OCI-LY3 (cell line): ENCODE results near the gene NFIA.

Experiments
- H2AFZ ChIP-seq: fragments of 200-600, 300-600 bp; shearing (Covaris generic); 2 replicates; pipeline ENCODE4 v1.6.0; 2014; ENCODE audit warnings: antibody characterized with exemption, low read depth, low read length
- H3K27ac ChIP-seq: fragments of 200-600, 300-600 bp; sonication (generic); 2 replicates; pipeline ENCODE4 v1.5.1; 2014; ENCODE audit warnings: mild to moderate bottlenecking, low read length, moderate library complexity, mixed read lengths
- H3K27me3 ChIP-seq: fragments of 200-600, 300-600 bp; sonication (generic); 2 replicates; pipeline ENCODE4 v1.6.1; 2014; ENCODE audit warnings: low read depth, low read length, mixed read lengths
- H3K36me3 ChIP-seq: fragments of 200-600, 300-600 bp; sonication (generic); replicated peaks from 2 replicates; pipeline ENCODE3; 2014; ENCODE audit warnings: low read depth, low read length, mixed read lengths
- H3K4me1 ChIP-seq: fragments of 300-600, 200-600 bp; sonication (generic); 2 replicates; pipeline ENCODE4 v1.6.1; 2014; ENCODE audit warnings: low read length, mixed read lengths
- H3K4me2 ChIP-seq: fragments of 200-600, 300-600 bp; sonication (generic); 2 replicates; pipeline ENCODE4 v1.6.1; 2014; ENCODE audit warnings: low read length, mixed read lengths
- H3K4me3 ChIP-seq: fragments of 300-600, 200-600 bp; sonication (generic); 2 replicates; pipeline ENCODE4 v1.5.1; 2014; ENCODE audit warnings: antibody characterized with exemption, mild to moderate bottlenecking, low read length, moderate library complexity
- H3K79me2 ChIP-seq: fragments of 300-600, 200-600 bp; shearing (Covaris generic); 2 replicates; pipeline ENCODE4 v1.6.1; 2014; ENCODE audit warnings: mild to moderate bottlenecking, low read length, mixed read lengths
- H3K9ac ChIP-seq: fragments of 300-600, 200-600 bp; shearing (Covaris generic); 2 replicates; pipeline ENCODE4 v1.6.0; 2014; ENCODE audit warnings: mild to moderate bottlenecking, low read length, moderate library complexity
- H3K9me3 ChIP-seq: fragments of 200-600, 300-600 bp; shearing (Covaris generic); 2 replicates; pipeline ENCODE4 v1.6.1; 2014; ENCODE audit warnings: low read length, mixed read lengths; ENCODE audit not compliant: insufficient read depth
- H4K20me1 ChIP-seq: fragments of 200-600, 300-600 bp; sonication (generic); 2 replicates; pipeline ENCODE4 v1.6.1; 2016; ENCODE audit warnings: low read length, mixed read lengths; ENCODE audit not compliant: insufficient read depth
- EZH2phosphoT487 ChIP-seq: fragments of 200-600 bp; shearing (Covaris generic); IDR thresholded peaks from 2 replicates; pipeline ENCODE4 v1.6.1; 2018; ENCODE audit warnings: antibody characterized with exemption, mixed run types, low read depth
- TF ChIP-seq, protein P1 (sequence below): fragments of 200-600, 300-600 bp; sonication (generic); IDR thresholded peaks from 2 replicates; pipeline ENCODE4 v1.5.1; 2014; ENCODE audit warnings: antibody characterized with exemption, low read length, low read depth

NFIA gene

DNA sequence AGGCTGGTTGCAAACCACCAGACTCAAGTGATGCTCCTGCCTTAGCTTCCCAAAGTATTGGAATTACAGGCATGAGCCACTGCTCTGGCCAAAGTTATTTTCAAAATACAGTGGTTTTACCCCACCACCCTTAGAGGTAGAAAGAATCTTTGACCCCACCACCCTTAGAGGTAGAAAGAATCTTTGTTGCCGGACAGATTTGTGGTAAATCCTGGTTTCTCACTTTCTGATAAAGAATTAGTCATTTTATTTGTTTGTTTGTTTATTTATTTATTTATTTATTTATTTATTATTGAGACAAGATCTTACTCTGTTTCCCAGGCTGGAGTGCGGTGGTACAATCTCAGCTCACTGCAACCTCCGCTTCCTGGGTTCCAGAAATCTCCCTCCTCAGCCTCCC is 55.9 kb downstream of the NFIA start:
- H3K4me3 ChIP-seq: no peak overlapping the region
- H3K4me2 ChIP-seq: no peak overlapping the region
- H3K9ac ChIP-seq: no peak overlapping the region
- H3K4me1 ChIP-seq: no peaks in the 10 kb centered on the region
- no peaks in the 10 kb centered on the region for H3K27me3 ChIP-seq
- H3K36me3 ChIP-seq: no peaks in the 10 kb centered on the region
- TF ChIP-seq, protein P1, sequence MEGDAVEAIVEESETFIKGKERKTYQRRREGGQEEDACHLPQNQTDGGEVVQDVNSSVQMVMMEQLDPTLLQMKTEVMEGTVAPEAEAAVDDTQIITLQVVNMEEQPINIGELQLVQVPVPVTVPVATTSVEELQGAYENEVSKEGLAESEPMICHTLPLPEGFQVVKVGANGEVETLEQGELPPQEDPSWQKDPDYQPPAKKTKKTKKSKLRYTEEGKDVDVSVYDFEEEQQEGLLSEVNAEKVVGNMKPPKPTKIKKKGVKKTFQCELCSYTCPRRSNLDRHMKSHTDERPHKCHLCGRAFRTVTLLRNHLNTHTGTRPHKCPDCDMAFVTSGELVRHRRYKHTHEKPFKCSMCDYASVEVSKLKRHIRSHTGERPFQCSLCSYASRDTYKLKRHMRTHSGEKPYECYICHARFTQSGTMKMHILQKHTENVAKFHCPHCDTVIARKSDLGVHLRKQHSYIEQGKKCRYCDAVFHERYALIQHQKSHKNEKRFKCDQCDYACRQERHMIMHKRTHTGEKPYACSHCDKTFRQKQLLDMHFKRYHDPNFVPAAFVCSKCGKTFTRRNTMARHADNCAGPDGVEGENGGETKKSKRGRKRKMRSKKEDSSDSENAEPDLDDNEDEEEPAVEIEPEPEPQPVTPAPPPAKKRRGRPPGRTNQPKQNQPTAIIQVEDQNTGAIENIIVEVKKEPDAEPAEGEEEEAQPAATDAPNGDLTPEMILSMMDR: no peak
- no peak for TF ChIP-seq EZH2phosphoT487
- no peaks in the 10 kb centered on the region for H4K20me1 ChIP-seq
- H3K79me2 ChIP-seq: no peaks in the 10 kb centered on the region
- no peak overlapping the region for H2AFZ ChIP-seq
- no peaks in the 10 kb centered on the region for H3K9me3 ChIP-seq
- no peak overlapping the region for H3K27ac ChIP-seq

DNA sequence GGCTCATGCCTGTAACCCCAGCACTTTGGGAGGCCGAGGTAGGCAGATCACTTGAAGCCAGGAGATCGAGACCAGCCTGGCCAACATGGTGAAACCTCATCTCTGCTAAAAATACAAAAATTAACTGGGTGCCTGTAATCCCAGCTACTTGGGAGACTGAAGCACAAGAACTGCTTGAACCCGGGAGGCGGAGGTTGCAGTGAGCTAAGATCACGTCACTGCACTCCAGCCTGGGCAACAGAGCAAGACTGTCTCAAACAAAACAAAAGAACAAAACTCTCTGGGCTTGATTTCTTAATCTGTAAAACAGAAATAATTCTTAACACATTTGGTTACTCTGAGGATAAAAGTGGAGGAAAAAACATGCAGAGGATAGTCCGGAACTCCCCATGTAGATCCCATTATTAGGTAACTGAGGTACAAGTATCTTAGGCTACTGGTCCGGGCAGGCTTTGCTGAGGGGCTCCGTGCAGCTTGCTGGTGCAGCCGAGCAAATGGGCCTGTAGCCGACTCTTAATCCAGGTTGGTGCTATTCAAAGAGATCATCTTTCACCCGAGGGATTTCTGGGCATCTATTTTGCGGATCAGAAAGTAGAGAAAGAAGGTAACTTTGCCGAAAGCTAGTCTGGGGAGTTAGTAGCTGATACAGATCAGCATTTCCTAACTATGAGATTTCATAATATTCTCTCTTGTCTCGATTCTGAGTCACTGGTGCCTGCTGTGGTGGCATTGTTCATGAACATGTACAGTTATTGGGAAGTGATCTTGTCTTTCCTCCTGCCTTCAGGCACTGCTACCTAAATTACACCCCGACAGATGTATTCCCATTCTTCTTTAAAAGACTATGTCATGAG is 56.8 kb downstream of the NFIA start:
- no peaks in the 10 kb centered on the region for H4K20me1 ChIP-seq
- TF ChIP-seq EZH2phosphoT487: no peak
- TF ChIP-seq, protein P1: no peak
- H3K27me3 ChIP-seq: no peaks in the 10 kb centered on the region
- no peaks in the 10 kb centered on the region for H3K79me2 ChIP-seq
- H3K4me1 ChIP-seq: no peaks in the 10 kb centered on the region
- no peak overlapping the region for H3K4me3 ChIP-seq
- no peaks in the 10 kb centered on the region for H3K9me3 ChIP-seq
- H3K27ac ChIP-seq: no peak overlapping the region
- H2AFZ ChIP-seq: no peak overlapping the region
- H3K9ac ChIP-seq: no peak overlapping the region
- H3K4me2 ChIP-seq: no peak overlapping the region
- no peaks in the 10 kb centered on the region for H3K36me3 ChIP-seq

DNA sequence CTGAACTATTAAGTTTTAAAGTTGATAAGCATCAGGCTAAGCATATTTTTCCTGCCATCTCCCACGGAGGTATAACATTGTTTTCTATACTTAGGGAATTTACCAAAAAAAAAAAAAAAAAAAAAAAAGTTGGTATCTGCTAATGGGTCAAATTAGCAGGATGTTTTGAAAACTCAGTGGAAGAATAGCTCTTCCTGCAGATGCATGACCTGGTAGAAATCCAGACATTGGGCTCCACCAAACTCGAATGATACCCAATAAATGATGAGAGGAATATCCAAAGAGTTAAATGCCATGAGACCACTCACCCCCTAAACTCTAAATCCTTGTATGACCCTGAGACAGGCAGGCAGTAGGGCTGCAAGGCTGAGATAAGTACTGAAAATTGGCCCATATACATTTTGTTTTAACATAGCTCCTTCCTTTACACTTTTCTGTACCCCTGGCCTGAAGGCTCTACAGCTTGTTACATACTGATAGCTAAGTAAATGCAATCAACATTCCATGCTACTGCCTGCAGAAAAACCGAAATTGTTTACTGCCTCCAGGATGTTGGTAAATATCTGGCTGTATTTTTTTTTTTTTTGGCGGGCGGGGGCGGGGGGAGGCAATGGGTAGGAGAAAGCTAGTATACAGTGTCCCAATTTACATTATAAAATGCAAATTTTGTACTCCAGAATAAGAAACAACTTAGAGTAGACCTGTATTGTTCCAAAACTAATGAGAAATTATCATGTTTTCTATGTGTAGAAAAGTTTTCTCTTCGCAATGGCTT is 57.6 kb downstream of the NFIA start:
- H3K27me3 ChIP-seq: no peaks in the 10 kb centered on the region
- no peaks in the 10 kb centered on the region for H3K4me1 ChIP-seq
- no peaks in the 10 kb centered on the region for H3K9me3 ChIP-seq
- H4K20me1 ChIP-seq: no peaks in the 10 kb centered on the region
- no peak overlapping the region for H3K4me2 ChIP-seq
- no peak for TF ChIP-seq EZH2phosphoT487
- TF ChIP-seq, protein P1: no peak
- H3K9ac ChIP-seq: no peak overlapping the region
- no peak overlapping the region for H2AFZ ChIP-seq
- no peaks in the 10 kb centered on the region for H3K79me2 ChIP-seq
- H3K27ac ChIP-seq: no peak overlapping the region
- H3K4me3 ChIP-seq: no peak overlapping the region
- no peaks in the 10 kb centered on the region for H3K36me3 ChIP-seq

DNA sequence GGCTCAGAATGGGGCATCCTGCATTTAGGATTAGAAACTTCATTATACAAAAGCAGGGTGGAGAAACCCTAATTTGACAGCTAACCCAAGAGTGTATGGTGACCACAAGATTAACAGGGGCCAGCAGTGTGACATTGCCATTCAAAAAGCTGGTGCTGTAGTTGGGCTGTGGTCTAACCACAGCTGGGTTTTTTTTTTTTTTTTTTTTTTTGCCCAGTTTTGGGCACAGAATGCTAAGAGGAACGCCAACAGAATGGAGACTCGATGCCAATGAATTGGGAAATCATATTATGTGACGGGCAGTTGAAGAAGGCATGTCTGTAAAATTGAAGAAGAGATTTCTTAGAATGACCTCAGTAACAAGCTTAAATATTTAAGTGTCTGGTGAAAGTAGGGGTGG is 58.4 kb downstream of the NFIA start:
- no peak overlapping the region for H3K27ac ChIP-seq
- no peaks in the 10 kb centered on the region for H3K79me2 ChIP-seq

More for the DNA sequence above, 58.4 kb downstream of the NFIA start:
- Histone ChIP-seq H3K4me1 (no peaks in the 10 kb centered on the region), H3K27me3 (no peaks in the 10 kb centered on the region), H3K9ac (no peak overlapping the region), H3K4me3 (no peak overlapping the region), H3K9me3 (no peaks in the 10 kb centered on the region), H4K20me1 (no peaks in the 10 kb centered on the region), H3K4me2 (no peak overlapping the region), H2AFZ (no peak overlapping the region), H3K36me3 (no peaks in the 10 kb centered on the region)
- TF ChIP-seq EZH2phosphoT487: no peak
- TF ChIP-seq, protein P1: no peak
